Fibroblast of skin of right biceps (primary cell): Measurements from ENCODE around the gene GDE1.
"Not testable (repeated sequence)": the region's sequence is repeated elsewhere in the genome, so short reads cannot be mapped to it uniquely, and the experiment has no call there.

Source experiments
- DNase-seq: peaks from one replicate; pipeline ENCODE4 v3.0.0-alpha.2; 2013

Gene GDE1, protein sequence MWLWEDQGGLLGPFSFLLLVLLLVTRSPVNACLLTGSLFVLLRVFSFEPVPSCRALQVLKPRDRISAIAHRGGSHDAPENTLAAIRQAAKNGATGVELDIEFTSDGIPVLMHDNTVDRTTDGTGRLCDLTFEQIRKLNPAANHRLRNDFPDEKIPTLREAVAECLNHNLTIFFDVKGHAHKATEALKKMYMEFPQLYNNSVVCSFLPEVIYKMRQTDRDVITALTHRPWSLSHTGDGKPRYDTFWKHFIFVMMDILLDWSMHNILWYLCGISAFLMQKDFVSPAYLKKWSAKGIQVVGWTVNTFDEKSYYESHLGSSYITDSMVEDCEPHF

GRCh38 chr16:19521471-19522396 lies at the start of gene GDE1:
GDE1 (minus strand) TSS chr16:19522098; CDS start chr16:19521964, 134 bp downstream.
- peak; percentile 89 for DNase-seq

DNA sequence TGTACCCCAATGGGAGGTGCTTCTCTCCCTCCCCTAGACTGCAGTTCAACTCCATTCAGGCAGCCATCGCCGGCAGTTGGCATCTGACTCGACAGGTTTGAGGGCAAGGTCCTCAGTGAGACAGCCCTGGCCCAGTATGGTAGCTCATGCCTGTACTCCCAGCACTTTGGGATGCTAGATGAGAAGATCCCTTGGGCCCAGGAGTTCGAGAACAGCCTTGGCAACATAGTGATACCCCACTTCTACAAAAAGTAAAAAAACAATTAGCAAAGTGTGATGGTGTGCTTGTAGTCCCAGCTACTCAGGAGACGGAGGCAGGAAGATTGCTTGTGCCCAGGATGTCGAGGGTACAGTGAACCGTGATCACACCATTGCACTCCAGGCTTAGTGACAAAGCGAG lies 45.7 kb upstream of the GDE1 start:
- DNase-seq, result no peak

- no peak for DNase-seq
Observed at GRCh38 chr16:19566362-19566761, 44.5 kb upstream of the GDE1 start.

- DNase-seq, result no peak
Observed at GRCh38 chr16:19563377-19563776, 41.5 kb upstream of the GDE1 start.

GRCh38 chr16:19560078-19560477 lies 38.2 kb upstream of the GDE1 start:
- no peak for DNase-seq

DNA sequence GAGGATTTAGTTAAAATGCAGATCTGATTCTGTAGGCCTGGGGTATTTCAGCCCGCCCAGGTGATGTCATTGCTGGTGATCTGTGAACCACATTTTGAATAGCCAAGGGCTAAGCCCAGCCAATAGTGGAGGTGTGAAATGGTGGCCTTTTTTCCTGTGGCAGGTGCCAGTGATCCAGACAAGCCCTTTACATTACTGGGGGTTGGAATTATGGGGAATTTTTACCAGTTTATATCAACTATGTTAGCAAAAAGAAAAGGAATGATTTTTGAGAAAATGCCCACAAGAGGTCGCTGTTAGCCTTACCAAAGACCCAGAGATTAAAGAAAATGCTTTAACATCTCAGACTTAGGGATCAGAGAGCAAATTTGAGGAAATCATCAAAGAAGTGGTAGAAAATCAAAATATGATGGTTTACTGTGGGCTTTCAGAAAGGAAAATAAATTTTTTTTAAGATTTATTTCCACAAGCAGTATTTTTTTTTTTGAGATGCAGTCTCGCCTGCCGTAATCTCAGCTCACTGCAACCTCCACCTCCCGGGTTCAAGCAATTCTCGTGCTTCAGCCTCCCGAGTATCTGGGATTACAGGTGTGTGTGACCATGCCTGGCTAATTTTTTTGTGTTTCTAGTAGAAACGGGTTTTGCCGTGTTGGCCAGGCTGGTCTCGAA lies 37.5 kb upstream of the GDE1 start:
- peak; percentile 55 for DNase-seq

DNA sequence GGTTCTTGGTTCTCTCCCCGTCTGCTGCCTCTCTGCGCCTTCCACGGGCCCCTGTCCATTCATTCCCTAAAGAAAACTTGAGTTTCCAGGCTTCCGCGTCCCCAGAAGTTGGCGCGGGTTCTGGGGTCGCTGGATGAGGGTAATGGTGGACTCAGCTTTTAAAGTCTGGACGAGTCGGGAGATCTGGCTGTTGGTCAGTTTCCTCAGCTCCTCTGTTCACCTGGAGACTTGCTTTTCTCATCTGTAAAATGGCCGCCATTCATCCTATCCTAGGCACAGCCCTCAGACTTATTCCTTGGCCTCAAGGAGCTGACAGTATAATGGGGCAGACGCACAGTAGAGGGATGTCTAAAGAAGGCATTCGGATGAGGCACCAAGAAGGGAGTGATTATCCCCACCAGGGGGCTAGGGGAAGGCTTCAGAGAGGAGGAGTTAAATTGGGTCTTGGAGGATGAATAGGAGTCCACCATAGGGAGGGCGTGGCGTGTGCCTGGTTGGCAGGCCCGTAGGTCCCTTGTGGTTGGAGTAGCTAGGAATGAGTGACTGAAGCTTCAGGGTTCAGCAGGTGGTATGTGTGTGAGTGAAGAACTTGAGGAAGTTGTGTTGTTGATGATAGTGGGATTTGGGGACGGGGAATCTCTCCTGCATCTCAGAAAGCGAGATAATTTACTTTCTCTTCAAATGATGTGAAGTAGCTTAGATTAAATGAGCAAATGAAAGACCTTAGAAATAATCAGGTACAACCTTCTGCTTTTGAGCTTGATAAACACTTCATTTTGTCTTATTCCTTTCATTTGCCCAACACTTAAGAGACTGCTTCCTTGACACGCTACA lies 34.3 kb upstream of the GDE1 start:
- DNase-seq, result peak; percentile 52

GRCh38 chr16:19555186-19555937 lies 33.5 kb upstream of the GDE1 start, which contains the start of gene VPS35L:
VPS35L (plus strand) TSS chr16:19555703; CDS start chr16:19555730, 27 bp downstream.
- DNase-seq, result peak; percentile 98

GRCh38 chr16:19549673-19550072 lies 27.8 kb upstream of the GDE1 start:
- DNase-seq, result no peak

- DNase-seq, result no peak
Observed at GRCh38 chr16:19548144-19548543, 26.2 kb upstream of the GDE1 start.

DNA sequence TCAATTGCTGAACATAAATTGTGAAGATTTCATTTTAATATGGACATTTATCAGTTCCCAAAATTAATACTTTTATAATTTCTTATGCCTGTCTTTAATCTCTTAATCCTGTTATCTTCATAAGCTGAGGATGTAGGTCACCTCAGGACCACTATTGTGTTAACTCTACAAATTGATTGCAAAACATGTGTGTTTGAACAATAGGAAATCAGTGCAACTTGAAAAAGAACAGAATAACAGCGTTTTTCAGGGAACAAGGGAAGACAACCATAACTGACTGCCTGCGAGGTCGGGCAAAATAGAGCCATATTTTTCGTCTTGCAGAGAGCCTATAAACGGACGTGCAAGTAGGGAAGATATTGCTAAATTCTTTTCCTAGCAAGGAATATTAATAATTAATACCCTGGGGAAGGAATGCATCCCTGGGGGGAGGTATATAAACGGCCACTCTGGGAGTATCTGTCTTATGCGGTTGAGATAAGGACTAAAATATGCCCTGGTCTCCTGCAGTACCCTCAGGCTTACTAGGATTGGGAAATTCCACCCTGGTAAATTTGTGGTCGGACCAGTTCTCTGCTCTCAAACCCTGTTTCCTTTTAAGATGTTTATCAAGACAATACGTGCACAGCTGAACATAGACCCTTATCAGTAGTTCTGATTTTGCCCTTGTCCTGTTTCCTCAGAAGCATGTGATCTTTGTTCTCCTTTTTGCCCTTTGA lies 21.5 kb upstream of the GDE1 start:
- DNase-seq, result not testable (repeated sequence)

DNA sequence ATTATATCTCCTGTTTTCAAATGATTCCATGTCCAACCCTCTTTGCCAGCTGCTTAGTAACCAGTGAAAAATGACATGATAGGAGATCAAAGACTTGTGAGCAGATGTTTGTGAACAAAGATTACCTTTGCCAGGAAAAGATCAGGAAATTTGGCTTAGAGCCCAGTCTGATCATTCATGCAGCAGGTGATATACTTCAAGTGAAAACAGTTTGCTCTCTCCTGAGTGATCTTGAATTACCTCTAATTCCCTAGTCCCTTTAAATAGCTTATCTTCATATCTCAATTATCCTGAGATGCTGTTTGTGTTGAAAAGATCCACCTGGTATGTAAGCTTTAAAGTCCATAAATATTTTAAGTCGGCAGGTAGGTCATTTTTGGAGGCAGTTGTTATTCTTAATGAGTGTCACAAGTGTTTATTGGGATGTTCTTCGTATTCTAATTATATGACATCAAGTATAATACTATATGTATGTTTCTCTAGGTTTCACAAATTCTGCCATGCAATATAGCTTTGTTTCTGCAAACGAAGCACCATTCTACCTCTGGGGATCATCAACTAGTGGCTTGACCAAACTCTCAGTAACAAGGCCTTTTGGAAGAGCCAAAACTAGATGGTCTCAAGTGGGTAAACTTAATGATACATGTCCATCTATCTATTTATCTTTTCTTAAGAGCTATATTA lies 20.4 kb upstream of the GDE1 start:
- DNase-seq, result no peak

DNA sequence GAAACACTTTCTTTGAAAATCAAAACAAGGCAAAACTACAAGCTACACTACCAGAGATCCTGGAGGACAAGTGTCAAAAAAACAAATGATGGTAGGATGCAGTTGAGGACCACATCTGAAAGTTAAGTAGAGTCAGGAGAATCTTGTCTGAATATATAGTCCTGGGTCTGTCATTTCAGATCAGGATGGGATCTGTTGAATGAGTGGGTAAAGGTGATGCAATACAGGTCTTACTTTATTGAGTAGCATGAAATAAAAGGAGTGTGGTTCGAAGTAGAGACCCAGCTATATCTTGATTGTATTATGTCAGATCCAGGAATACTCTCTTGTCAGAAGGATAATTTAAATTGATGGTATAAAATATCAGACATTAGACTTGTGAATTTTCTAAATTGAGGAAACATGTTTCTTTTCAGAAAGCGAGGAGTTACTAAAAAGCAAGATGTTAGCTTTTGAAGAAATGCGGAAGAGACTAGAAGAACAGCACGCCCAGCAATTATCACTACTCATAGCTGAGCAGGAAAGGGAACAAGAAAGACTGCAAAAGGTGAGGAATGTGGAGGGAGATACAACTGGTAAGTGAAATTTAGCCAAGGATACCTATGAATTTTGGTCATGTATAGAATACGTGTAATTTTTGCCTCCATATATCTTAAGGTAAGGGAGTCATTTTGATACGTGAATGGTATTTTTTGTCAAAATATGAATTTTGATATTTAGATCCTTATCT lies 18.5 kb upstream of the GDE1 start:
- no peak for DNase-seq

DNA sequence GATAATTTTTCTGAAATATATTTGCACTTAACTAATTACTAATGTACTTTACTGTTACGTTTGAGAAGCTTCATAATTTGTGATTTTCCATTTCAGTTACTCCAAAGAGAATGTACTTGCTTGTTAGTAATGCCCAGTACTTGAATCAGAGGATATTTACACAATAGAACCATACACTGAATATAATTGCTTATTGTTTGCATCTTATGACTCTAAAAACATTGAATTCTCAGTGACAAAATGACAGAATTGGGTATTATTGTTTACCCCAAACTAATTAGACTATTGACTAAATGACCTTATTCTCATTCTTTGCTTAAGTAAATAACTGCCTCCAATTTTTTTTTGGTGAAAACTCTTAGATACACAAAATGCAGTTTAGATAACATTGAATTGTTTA lies 10.7 kb upstream of the GDE1 start:
- DNase-seq, result no peak

DNA sequence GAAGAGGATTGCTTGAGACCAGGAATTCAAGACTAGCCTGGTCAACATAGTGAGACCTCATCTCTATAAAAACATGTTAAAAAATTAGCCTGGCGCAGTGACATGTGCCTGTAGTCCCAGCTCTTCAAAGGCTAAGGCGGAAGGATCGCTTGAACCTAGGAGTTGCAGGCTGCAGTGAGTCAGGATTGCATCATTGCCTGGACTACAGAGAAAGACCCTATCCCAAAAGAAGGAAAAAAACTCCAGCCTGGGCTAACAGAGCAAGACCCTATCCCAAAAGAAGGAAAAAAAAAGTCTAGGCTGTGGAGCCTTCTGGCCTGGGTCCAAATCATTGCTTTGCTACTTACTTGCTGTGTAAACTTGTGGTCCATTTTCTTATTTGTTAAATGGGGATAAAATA lies 6.8 kb upstream of the GDE1 start:
- no peak for DNase-seq

DNA sequence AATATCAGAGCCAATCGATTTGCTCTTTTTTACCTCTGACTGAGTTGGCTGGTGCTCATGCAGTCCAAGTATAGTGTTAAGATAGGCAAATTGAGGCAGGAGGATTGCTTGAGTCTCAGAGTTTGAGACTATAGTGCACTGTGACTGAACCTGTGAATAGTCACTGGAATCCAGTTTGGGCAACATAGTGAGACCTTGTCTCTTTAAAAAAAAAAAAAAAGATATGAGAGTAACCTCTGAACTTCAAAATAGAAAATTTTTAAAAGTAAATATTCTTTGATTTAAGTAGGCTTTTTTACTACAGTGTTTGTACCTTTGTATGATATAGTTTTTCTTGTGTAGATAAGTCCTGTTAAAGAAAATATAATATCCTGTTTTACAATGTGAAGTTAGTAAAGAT lies 5.3 kb upstream of the GDE1 start:
- no peak for DNase-seq

DNA sequence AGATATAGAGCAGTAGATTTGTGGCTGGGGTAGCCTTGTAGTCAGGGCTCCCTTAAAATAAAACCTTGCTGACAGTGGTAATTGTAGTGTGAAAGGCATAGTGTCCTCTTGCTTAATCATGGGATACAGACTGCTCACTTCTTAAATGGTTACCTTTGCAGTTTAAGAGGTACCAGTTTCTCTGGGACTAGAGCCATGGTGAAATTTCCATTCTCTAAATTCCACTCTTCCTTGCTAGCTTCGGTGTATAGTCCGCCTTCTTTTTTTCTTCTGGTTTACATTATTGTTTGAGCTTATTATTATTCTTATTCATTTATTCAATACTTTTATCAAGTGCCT lies 3.5 kb upstream of the GDE1 start:
- no peak for DNase-seq

GRCh38 chr16:19524616-19525384 lies 2.9 kb upstream of the GDE1 start:
- DNase-seq, result no peak

DNA sequence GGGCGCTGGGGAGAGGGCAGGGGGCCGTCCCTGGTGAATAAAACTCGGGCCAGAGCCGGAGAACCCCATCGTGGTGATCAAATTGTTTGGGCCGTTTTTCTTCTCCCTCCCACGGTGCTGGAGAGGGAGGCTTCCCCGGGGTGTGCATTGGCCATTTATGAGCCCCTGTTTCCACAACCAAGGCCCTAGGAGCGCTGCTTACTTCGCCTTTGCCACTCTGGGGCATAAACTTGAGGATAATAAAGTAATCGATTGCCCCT lies 2.4 kb upstream of the GDE1 start:
- no peak for DNase-seq
